Effector memory CD4-positive, alpha-beta T cell (primary cell): ENCODE measurements around the gene TNFRSF13B.

Experiments
- DNase-seq, 3 donors: peaks; one replicate each; pipeline ENCODE4 v3.0.0-alpha.2; 2020
- H3K27ac ChIP-seq: 2 replicates; pipeline ENCODE4 v1.7.0; 2013; ENCODE audit warnings: mild to moderate bottlenecking, low read length, moderate library complexity; ENCODE audit not compliant: insufficient read depth, poor library complexity, severe bottlenecking
- H3K27me3 ChIP-seq: replicated peaks from 2 replicates; pipeline ENCODE4 v1.7.0; 2013; ENCODE audit warnings: mild to moderate bottlenecking, low read length; ENCODE audit not compliant: insufficient read depth, control insufficient read depth, poor library complexity, severe bottlenecking
- H3K36me3 ChIP-seq: 2 replicates; pipeline ENCODE4 v1.7.0; 2013; ENCODE audit warnings: mild to moderate bottlenecking, low read length, moderate library complexity; ENCODE audit not compliant: control insufficient read depth, insufficient read depth
- H3K4me1 ChIP-seq: 2 replicates; pipeline ENCODE4 v1.7.0; 2013; ENCODE audit warnings: low read length, mild to moderate bottlenecking; ENCODE audit not compliant: control insufficient read depth, insufficient read depth, poor library complexity, severe bottlenecking
- H3K4me3 ChIP-seq: 2 replicates; pipeline ENCODE4 v1.7.0; 2013; ENCODE audit warnings: low read length, low read depth, mild to moderate bottlenecking; ENCODE audit not compliant: insufficient read depth, poor library complexity, severe bottlenecking
- H3K9me3 ChIP-seq: 2 replicates; pipeline ENCODE4 v1.7.0; 2013; ENCODE audit warnings: mild to moderate bottlenecking, low read length, moderate library complexity; ENCODE audit not compliant: control insufficient read depth

The TNFRSF13B gene

DNA sequence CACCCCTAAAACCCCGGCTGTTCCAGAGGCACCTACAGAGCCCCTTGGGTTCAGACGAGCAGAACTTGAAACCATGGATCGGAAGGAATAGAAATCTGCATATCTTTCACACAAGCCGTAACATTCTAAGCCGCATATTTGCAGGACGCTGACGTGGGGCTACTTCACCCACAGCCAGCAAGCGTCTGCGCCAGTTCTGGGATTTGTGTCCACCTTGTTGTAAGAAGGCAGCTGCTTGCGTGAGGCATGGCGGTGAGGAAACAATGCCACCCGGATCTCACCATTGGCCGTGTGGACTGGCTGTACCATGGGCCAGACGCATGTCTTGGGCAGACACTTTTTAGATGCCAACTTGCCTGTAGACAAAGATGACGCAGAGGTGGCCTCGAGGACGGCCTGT, 34.5 kb downstream of the TNFRSF13B start:
- H3K9me3 ChIP-seq: no peaks in the 10 kb centered on the region
- no peak for DNase-seq
- no peaks in the 10 kb centered on the region for H3K4me1 ChIP-seq
- no peak overlapping the region for H3K4me3 ChIP-seq
- H3K27ac ChIP-seq: no peak overlapping the region
- no peaks in the 10 kb centered on the region for H3K27me3 ChIP-seq
- H3K36me3 ChIP-seq: no peaks in the 10 kb centered on the region

DNA sequence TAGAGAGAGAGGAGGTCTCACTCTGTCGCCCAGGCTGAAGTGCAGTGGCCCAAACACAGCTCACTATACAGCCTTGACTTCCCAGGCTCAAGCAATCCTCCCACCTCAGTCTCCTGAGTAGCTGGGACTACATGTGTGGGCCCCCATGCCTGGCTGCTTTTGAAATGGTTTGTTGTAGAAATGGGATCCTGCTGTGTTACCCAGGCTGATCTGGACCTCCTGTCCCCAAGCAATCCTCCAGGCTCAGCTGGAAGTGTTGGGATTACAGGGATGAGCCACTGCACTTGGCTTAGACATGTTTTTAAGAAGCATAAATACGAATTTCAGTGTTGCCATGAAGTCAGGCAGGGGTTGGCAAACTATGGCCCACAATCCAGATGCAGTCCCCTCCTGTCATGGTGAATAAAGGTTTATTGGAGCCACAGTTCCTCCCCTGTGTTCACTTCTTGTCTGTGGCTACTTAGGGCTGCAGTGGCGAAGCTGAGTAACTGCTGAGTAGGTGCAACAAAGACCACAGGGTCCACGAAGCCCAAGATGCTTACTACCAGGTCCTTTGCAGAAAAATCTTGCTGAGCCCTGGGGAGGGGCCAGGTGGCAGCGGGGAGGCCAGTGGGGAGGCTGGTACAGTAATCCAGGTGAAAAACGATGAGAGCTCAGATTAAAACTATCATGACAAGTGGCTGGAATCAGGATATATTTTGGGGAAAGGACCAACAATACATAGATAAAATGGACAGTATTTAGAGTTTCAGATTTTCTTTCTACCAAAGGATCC, 35.2 kb downstream of the TNFRSF13B start:
- no peaks in the 10 kb centered on the region for H3K9me3 ChIP-seq
- no peak for DNase-seq
- no peaks in the 10 kb centered on the region for H3K27me3 ChIP-seq
- H3K36me3 ChIP-seq: no peaks in the 10 kb centered on the region
- no peak overlapping the region for H3K4me3 ChIP-seq
- H3K27ac ChIP-seq: no peak overlapping the region
- no peaks in the 10 kb centered on the region for H3K4me1 ChIP-seq

DNA sequence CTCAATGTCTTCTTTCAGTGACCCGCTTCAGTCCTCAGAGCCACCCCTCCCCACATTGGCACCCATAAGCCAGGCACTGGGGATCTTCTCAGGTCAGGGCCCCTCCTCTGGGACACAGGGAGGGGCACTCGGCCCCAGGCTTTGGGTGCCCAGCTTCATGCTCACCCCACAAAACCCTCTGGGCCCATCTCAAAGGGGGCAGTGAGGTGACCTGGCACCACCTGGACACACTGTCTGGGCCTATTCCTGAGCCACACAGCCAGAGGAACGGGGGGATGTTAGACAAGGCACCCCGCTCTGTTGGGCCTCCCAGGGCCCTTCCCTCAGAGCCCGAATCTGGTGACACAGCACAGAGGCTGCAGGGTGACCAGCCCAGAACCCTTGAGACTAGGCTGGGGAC, 36.1 kb downstream of the TNFRSF13B start:
- Histone ChIP-seq H3K9me3 (no peaks in the 10 kb centered on the region), H3K4me3 (no peak overlapping the region), H3K4me1 (no peaks in the 10 kb centered on the region), H3K27ac (no peak overlapping the region), H3K36me3 (no peaks in the 10 kb centered on the region), H3K27me3 (no peaks in the 10 kb centered on the region)
- no peak for DNase-seq

DNA sequence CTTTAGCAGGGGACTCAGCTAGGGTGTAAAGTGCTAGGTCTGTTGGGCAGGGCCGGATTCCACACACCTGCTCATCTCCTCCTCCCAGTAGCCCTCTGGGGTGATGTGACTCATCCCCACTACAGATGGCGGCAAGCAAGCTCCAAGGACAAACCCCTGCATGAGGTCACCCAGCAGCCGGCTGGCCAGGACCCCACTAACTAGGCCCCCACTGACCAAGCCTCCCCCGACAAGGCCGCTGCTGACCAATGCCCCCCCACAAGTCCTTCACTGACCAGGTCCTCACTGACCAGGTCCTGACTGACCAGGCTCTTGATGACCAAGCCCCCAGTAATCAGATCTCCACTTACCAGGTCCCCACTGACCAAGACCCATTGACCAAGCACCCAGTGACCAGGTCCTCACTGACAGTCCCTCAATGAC, 36.7 kb downstream of the TNFRSF13B start:
- Histone ChIP-seq H3K4me3 (no peak overlapping the region), H3K27ac (no peak overlapping the region), H3K27me3 (no peaks in the 10 kb centered on the region), H3K9me3 (no peaks in the 10 kb centered on the region), H3K36me3 (no peaks in the 10 kb centered on the region), H3K4me1 (no peaks in the 10 kb centered on the region)
- no peak for DNase-seq

DNA sequence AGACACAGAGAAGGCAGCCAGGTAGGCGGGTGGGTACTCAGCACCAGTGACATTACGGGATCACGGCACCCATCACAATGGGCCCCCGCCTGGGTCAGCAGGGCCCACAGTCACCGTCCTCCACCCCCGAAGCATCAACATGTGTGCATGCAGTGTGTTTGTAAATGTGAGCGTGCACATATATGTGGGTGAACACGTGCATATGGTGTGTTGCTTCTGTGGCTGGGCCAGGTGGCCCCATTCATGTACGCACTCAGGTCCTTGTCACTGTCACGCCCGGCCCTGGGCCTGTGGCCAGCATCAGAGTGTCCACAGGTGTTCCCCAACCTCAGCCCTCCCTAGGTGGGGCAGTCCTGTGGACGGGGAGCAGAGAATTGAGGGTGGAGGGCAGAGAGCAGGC, 37.1 kb downstream of the TNFRSF13B start:
- Histone ChIP-seq H3K4me1 (no peaks in the 10 kb centered on the region), H3K36me3 (no peaks in the 10 kb centered on the region), H3K27me3 (no peaks in the 10 kb centered on the region), H3K4me3 (no peak overlapping the region), H3K27ac (no peak overlapping the region), H3K9me3 (no peaks in the 10 kb centered on the region)
- no peak for DNase-seq

DNA sequence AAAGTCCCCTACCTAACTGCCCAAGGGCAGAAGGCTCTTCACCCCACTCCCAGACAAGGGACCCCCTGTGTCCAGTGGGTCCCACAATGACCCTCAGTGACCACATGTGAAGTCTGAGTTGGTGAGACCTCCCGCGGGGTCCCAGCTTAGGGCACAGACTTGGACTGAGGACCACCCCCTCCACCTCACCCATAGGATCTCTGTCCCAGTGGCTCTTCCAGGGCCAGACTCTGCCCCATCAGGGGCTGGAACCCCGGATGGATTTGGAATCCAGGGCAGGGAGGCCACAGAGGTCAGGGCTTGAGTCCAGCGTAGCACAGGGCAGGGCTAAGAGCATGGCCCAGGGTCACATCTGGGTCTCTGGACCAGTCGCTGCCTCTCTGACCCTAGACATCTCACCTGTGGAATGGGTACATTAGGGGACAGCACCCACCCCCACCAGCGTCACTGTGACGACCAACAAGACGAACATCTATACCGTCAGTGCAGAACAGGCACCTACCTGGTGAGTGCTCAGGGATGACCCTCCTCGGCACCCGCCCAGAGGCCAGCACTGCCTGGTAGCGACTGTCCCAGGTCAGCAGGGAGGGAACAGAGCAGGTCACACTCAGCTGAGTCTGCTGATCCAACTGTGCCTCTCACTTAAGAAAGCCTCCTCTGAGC, 37.7 kb downstream of the TNFRSF13B start:
- H3K27me3 ChIP-seq: no peaks in the 10 kb centered on the region
- H3K27ac ChIP-seq: no peak overlapping the region
- no peaks in the 10 kb centered on the region for H3K4me1 ChIP-seq
- no peaks in the 10 kb centered on the region for H3K36me3 ChIP-seq
- H3K9me3 ChIP-seq: no peaks in the 10 kb centered on the region
- H3K4me3 ChIP-seq: no peak overlapping the region
- no peak for DNase-seq

DNA sequence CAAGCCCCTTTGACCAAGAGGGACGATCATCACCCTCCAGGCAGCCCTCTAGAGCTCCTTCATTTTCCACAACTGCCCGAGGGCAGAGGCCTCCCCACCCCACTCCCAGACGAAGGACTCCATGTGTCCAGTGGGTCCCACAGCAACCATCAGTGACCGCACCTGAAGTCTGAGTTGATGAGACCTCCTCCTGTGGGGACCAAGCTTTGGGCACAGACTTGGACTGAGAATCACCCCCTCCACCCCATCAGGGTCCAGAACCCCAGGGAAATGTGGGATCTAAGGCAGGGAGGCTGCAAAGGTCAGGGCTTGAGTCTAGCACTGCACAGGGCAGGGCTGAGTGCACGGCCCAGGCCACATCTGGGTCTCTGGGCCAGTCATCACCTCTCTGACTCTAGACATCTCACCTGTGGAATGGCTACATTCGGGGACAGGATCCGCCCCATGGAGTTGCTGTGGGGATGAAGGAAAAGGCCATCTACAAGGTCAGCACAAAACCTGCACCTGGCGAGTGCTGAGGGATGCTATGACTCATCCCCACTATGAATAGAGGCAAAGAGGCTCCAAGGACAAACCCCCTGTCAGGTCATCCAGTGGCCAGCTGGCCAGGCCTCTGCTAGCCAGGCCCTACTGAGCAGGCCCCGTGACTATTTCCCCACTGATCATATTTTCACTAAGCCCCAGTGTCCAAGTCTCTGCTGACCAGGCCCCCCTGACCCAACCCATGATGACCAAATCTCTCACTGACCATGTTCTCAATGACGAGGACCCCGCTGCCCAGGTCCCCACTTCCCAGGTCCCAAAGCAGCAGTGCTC, 38.4 kb downstream of the TNFRSF13B start:
- Histone ChIP-seq H3K27ac (no peak overlapping the region), H3K27me3 (no peaks in the 10 kb centered on the region), H3K4me1 (no peaks in the 10 kb centered on the region), H3K9me3 (no peaks in the 10 kb centered on the region), H3K4me3 (no peak overlapping the region), H3K36me3 (no peaks in the 10 kb centered on the region)
- no peak for DNase-seq

DNA sequence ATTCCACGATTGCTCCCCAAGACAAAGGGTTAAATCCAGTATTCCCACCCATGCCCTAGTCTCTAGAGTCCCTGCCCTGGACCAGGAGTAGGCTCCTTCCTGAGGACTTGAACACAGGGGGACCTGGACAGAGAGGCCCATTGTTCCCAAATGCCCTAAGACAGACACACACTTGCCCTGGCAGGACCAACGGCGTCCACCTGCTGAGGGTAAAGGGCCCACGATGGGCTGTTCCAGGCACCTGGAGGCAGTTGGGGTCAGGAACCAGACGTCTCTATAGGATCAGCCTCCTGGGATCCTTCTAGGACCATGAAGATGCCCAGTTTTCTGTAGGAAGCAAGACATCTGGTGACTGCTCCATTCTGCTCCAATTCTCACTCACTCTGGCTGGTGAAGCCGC, 39.3 kb downstream of the TNFRSF13B start:
- Histone ChIP-seq H3K27me3 (no peaks in the 10 kb centered on the region), H3K4me3 (no peak overlapping the region), H3K36me3 (no peaks in the 10 kb centered on the region)

DNA sequence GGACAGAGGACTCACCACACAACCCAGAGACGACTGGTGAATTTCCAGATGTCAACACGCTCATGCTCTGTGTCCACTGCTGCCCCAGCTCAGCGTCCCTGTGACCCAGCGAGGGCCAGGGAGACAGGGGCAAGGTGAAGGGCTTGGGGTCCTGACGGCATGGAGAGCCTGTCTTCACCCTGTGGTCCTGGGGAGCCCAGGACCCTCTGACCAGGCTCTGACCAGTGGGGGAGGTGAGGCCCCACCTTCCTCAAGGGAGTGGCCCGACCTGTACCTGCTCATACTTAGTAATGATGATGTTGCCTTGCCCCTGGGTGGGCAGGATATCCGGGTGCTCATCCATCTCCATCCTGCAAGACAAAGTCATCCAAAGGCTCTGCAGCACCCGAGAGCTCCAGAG, 39.8 kb downstream of the TNFRSF13B start:
- Histone ChIP-seq H3K4me1 (no peaks in the 10 kb centered on the region), H3K9me3 (no peaks in the 10 kb centered on the region), H3K27ac (no peak overlapping the region), H3K36me3 (no peaks in the 10 kb centered on the region), H3K27me3 (no peaks in the 10 kb centered on the region), H3K4me3 (no peak overlapping the region)
- no peak for DNase-seq

More for the DNA sequence above, 39.3 kb downstream of the TNFRSF13B start:
- Histone ChIP-seq H3K4me1 (no peaks in the 10 kb centered on the region), H3K9me3 (no peaks in the 10 kb centered on the region), H3K27ac (no peak overlapping the region)
- no peak for DNase-seq
